ENCODE results near the gene EXOC2. TPM values are rescaled to one million over a fixed set of nuclear protein-coding genes. Genes with fewer than 3 reads are reported as not detected.

EXOC2 gene
- total RNA-seq, 1 donor from 2014 or later: 46.5 TPM

- Histone ChIP-seq H3K4me2 (no peak overlapping the region), H3K9ac (no peak overlapping the region), H3K4me3 (no peak overlapping the region), H3K27ac (no peak overlapping the region), H3K27me3 (no peaks in the 10 kb centered on the region), H3K79me2 (ENCODE audit: low read depth) (no peaks in the 10 kb centered on the region), H2AFZ (replicated peaks) (no peak overlapping the region), H3K9me3 (ENCODE audit: low read depth) (no peaks in the 10 kb centered on the region), H3K36me3 (peaks cover 10% of the 10 kb centered on the region), H4K20me1 (ENCODE audit: low read depth) (no peaks in the 10 kb centered on the region), H3F3A (ENCODE audit: low read depth) (no peaks in the 10 kb centered on the region), H3K4me1 (no peaks in the 10 kb centered on the region)
- Mint-ChIP-seq H3K27ac (no peak overlapping the region), H3K36me3 (peaks cover 12% of the 10 kb centered on the region), H3K4me1 (peaks cover 3% of the 10 kb centered on the region), H3K9me3 (no peaks in the 10 kb centered on the region), H3K27me3 (ENCODE audit: insufficient read depth, low read depth) (peaks cover 2% of the 10 kb centered on the region), H3K4me3 (no peak overlapping the region)
- no peak for TF ChIP-seq EZH2phosphoT487 (IDR thresholded peaks at IDR 0.05)
- peak; percentile 25 for TF ChIP-seq CTCF (IDR thresholded peaks at IDR 0.05)
- TF ChIP-seq EZH2 (IDR thresholded peaks at IDR 0.05): no peak
- no peak for DNase-seq (ENCODE audit: low spot score)
Measured at GRCh38 chr6:617456-618100, 75.4 kb downstream of the EXOC2 start.

GRCh38 chr6:613981-614380, 79.0 kb downstream of the EXOC2 start:
- no peak overlapping the region for H2AFZ ChIP-seq (replicated peaks)
- no peak for DNase-seq (ENCODE audit: low spot score)
- no peaks in the 10 kb centered on the region for H3K4me1 ChIP-seq
- Mint-ChIP-seq H3K4me1 (peaks cover 10% of the 10 kb centered on the region), H3K4me3 (no peak overlapping the region), H3K9me3 (no peaks in the 10 kb centered on the region), H3K36me3 (peaks cover 8% of the 10 kb centered on the region), H3K27me3 (ENCODE audit: insufficient read depth, low read depth) (peaks cover 2% of the 10 kb centered on the region), H3K27ac (no peak overlapping the region)
- TF ChIP-seq EZH2 (IDR thresholded peaks at IDR 0.05) (no peak), EZH2phosphoT487 (IDR thresholded peaks at IDR 0.05) (no peak), CTCF (IDR thresholded peaks at IDR 0.05) (no peak)
- H3K27me3 ChIP-seq: no peaks in the 10 kb centered on the region
- no peak overlapping the region for H3K9ac ChIP-seq
- no peak overlapping the region for H3K4me2 ChIP-seq
- H3K4me3 ChIP-seq: no peak overlapping the region
- H3K9me3 ChIP-seq (ENCODE audit: low read depth): no peaks in the 10 kb centered on the region
- peaks cover 13% of the 10 kb centered on the region for H3K36me3 ChIP-seq
- no peaks in the 10 kb centered on the region for H4K20me1 ChIP-seq (ENCODE audit: low read depth)
- H3K79me2 ChIP-seq (ENCODE audit: low read depth): no peaks in the 10 kb centered on the region
- H3F3A ChIP-seq (ENCODE audit: low read depth): no peaks in the 10 kb centered on the region
- H3K27ac ChIP-seq: no peak overlapping the region

DNA sequence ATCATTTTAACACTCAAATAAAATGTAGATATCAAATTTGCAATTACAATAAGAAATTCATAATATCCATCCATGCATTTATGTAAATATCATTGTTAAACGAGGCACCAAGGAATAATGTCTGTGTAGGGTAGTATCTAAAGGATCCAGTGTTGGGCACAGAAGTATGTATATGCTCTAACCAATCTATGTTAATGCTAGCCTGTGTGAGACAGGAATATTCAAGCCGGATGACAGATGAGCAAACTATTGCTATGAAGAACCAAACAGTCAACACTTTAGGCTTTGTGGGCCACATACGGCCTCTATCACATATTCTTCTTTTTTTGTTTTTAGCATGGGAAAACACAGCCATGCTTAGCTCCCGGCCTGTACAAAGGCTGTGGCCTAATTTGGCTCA, 81.0 kb downstream of the EXOC2 start:
- Histone ChIP-seq H3K27me3 (no peaks in the 10 kb centered on the region), H3K27ac (no peak overlapping the region), H3K4me1 (no peaks in the 10 kb centered on the region), H3F3A (ENCODE audit: low read depth) (no peaks in the 10 kb centered on the region), H4K20me1 (ENCODE audit: low read depth) (no peaks in the 10 kb centered on the region), H2AFZ (replicated peaks) (no peak overlapping the region), H3K4me3 (no peak overlapping the region), H3K9me3 (ENCODE audit: low read depth) (no peaks in the 10 kb centered on the region), H3K36me3 (peaks cover 7% of the 10 kb centered on the region), H3K4me2 (no peak overlapping the region), H3K79me2 (ENCODE audit: low read depth) (no peaks in the 10 kb centered on the region), H3K9ac (no peak overlapping the region)
- no peak for DNase-seq (ENCODE audit: low spot score)
- H3K9me3 Mint-ChIP-seq: no peaks in the 10 kb centered on the region
- peaks cover 3% of the 10 kb centered on the region for H3K36me3 Mint-ChIP-seq
- TF ChIP-seq EZH2phosphoT487 (IDR thresholded peaks at IDR 0.05): no peak
- no peak for TF ChIP-seq CTCF (IDR thresholded peaks at IDR 0.05)
- TF ChIP-seq EZH2 (IDR thresholded peaks at IDR 0.05): no peak
- peaks cover 2% of the 10 kb centered on the region for H3K27me3 Mint-ChIP-seq (ENCODE audit: insufficient read depth, low read depth)
- peaks cover 10% of the 10 kb centered on the region for H3K4me1 Mint-ChIP-seq
- H3K27ac Mint-ChIP-seq: no peak overlapping the region
- no peak overlapping the region for H3K4me3 Mint-ChIP-seq
